Amniotic epithelial cell (primary cell): ENCODE measurements around the gene TRERF1.
A peak's percentile ranks its signal among the peaks of the same experiment; 100 is the strongest.

ENCODE experiments used
- DNase-seq: peaks from one replicate; pipeline ENCODE4 v3.0.0-alpha.2; 2010; ENCODE audit warnings: low read depth

TRERF1 gene

DNA sequence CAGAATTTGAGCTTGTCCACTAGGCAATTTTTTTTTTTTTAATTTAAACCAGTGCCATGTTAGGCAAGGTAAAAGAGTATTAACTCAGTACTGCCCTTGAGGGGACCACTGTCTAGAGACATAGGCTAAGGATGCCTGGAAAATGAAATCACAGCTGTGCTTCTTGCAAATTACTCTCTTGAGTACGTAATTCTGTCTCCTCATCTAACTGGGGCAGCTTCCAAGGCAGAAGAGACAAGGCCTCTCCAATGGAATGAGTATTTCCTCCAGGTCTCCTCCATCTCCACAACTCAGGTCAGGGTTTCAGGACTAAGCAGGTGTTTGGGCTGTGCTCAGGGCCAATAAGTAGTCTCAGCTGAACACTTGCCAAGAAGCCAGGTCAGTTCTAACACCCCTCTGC lies 200.2 kb downstream of the TRERF1 start:
- peak; percentile 8 for DNase-seq

DNA sequence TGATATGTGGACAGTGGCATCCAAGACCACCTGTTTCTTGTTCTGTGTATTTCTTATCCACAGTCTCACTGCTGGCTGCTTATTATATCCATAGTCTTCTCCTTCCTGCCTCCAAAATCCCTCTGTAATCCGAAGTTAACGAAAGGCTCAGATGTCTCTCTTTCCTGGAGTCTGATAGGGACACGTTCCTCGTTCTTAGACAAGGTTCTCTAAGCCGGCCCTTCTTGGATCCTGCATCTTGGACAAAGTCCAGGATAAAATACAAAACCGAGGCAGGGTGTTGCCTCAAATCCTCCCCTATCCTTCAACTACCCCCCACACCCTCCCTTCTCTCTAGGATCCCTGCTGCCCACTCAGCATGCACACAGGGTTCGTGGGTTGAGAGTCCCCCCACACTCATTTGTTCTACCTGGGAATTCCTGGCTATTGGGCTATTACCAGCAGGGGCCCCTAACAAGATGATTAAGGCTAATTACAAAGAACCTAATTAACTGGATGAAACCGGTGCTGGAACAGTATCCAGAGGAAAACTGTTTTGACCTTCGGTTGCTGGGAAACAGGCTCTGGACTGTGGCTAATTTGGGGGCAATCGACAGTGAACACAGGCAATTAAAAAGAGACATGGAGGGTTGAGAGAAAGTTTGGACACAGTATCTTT lies 201.3 kb downstream of the TRERF1 start:
- no peak for DNase-seq

DNA sequence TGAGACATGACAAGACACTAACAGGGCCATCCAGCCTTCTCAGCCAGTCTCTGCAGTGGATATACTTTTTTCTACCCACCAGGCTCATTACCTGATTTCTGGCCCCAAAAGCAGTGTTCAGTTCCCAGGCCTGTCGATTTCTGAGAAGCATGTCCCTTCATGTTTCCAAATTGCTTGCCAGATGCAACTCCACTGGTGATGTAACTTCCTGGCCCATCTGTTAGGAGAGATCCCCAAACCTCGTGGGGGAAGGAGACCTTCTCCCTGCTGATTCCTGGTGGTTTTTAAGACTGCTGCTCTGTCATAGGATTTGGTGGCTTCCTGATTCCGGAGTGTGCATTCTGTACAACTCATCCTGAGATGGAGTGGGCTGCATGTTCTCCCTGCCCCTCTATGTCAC lies 202.4 kb downstream of the TRERF1 start:
- no peak for DNase-seq

DNA sequence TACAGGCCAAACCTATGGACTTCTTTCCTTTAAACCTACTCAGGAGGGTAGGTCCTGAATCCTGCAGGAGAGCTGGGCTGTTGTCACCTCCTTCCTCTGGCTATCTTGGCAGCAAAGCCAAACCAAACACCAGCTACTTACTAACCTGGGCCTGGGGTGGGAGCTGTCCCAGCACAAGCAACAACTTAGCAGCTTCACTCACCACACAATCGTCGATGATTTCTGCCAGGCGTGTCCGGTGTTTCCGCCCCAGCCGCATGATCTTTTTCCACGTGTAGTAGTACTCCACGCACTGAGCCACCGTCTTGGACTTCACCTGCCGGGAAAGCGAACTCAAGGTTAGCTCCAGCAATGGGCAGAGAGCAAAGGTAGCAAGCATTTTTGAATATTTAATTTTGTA lies 208.7 kb downstream of the TRERF1 start:
- no peak for DNase-seq

DNA sequence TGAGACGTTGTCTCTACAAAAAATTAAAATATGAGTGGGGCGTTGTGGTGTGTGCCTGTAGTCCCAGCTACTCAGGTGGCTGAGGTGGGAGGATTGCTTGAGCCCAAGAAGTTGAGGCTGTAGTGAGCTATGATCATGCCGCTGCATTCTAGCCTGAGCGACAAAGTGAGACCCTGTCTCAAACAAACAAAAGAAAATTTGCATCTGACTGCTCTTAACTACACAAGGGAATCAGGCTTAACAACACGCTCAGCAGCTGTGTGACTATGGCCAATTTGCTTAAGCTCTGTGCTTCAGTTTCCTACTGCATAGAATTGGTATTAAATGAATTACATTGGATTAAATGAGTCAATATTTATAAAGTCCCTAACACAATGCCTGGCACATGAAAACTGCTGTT lies 209.8 kb downstream of the TRERF1 start:
- no peak for DNase-seq

DNA sequence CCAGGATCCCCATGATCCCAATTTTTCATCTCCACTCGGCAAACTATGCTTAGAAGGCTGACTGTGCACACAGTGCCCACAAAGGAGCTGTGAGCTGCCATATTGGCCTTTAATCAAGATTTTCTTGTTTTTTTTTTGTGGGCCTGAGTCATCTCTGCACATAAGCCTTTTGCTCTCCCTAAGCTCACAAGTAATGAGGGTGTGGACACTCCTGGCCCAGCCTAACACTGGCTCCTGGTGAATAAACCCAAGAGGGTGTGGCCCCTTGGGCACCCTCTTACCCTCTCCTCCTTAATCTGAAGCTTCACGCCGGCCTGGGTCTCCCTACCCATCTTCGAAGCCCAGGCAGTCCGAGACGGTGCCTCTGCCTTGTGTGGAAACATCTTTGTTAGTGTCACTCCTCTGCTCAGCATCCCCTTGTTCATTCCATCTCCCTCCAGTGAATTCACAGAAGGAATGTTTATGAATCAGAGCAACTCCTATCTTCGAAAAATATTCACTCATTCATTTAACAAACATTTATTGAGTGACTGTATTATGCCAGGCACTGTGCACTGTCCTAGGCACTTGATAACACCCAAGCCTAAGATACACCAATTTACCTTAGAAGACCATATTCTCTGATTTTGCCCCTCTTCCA lies 211.9 kb downstream of the TRERF1 start:
- DNase-seq: peak; percentile 48

DNA sequence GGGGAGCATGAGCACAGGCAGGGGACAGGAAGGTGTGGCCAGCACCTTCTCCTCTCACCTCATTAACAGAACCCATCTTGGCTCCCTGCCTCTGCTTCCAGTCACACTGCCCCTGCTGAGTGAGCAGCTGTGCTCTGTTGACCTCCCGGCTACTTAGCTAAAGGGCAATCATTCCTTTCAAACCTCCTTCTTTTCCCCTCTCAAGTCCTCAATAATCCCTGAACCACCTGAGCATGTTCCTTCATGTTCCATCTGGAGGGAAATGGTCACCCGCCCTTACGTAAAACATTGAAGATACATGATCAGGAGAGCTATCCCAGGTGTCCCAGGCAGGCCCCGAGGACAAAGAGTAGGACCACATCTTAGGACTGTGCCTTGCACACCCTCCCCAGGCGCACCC lies 212.4 kb downstream of the TRERF1 start:
- no peak for DNase-seq

DNA sequence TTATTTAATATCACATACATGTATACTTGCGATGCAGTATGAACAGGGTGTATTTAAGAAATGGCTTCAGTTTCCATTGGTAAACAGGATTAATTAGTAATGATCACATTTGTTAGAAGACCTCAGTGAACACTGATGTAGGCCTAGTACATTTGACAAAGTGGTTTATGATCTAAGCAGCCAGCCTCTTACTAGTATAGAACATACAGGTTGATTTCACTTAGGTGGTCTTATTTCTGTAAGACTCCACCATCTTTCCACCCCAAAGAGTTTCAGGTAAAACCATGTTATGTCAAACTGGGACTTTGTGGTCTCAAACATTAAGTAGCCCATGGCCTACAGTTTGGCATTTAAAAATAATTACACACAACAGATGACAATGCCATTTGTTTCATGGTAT lies 213.9 kb downstream of the TRERF1 start:
- DNase-seq: no peak

DNA sequence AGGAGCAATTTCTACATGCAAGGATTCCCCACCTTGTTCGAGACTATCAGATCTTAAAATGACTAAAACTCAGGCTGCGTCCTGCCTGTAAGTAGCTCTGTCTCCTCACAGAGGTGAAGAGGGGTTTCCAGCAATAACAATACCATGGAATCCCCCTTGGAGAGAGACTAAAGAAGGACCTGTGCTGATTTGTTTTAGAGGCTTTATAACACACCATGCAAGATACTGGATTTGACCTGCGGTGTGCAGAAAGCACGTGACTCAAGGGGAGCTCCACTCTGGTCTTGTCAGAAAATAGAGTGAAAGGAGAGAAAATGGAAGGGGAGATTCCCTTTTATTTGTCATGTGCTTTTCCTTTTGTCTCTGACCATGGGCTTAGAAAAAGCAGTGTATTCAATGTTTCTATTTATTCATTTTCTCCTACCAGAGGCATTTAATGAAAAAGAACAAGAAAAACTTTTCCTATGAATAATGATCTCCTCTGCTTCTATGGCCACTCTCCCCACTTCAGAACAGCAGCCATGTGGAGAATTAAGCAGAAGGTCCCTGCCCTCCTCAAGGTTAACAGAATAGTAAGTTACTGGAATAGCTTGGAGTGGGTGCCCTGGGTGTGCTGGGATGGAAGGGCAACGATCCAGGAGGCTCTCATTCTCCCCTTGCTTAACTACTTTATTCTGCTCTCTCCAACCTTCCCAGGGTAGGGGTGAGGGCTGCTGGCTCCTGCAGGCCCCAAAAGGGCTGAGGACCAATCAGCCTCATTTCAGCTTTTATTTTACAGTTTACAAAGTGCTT lies 214.8 kb downstream of the TRERF1 start:
- DNase-seq: no peak

DNA sequence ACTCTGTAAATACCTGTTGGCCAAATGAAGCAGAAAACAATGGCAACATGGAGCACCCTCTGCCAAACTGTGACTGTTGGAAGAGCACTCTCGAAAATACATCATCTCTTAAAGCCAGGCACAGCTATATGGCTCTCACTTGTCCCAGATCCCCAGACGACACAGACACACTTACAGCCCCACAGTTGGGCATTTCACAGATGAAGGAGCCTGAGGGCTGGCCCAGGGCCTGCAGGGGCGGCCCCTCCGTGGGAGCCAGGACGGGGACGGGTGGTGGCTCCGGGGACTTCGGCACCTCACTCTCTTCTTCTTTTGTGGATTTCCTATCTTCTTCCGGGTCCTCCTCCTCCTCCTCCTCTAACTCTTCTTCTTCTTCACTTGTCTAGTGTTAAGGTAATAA lies 215.7 kb downstream of the TRERF1 start:
- DNase-seq: no peak

DNA sequence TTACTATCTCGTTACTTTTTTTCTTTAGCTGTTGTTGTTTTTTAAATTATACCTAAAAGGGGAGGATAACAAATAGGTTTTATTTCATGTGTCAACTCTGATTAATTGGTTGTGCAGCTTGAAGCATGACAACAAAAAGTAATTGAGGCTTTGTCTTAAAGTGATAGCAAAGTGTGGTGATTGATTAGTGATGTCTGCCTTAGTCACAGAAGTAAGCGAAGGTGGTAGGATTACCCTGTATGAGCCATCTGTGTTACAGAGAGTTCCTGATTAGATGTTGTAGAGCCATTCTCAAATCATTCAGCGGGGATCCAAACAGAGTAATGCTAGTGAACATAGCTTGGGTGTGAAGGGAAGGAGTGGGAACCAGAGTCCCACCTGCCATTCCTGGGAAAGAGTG lies 219.7 kb downstream of the TRERF1 start:
- no peak for DNase-seq

DNA sequence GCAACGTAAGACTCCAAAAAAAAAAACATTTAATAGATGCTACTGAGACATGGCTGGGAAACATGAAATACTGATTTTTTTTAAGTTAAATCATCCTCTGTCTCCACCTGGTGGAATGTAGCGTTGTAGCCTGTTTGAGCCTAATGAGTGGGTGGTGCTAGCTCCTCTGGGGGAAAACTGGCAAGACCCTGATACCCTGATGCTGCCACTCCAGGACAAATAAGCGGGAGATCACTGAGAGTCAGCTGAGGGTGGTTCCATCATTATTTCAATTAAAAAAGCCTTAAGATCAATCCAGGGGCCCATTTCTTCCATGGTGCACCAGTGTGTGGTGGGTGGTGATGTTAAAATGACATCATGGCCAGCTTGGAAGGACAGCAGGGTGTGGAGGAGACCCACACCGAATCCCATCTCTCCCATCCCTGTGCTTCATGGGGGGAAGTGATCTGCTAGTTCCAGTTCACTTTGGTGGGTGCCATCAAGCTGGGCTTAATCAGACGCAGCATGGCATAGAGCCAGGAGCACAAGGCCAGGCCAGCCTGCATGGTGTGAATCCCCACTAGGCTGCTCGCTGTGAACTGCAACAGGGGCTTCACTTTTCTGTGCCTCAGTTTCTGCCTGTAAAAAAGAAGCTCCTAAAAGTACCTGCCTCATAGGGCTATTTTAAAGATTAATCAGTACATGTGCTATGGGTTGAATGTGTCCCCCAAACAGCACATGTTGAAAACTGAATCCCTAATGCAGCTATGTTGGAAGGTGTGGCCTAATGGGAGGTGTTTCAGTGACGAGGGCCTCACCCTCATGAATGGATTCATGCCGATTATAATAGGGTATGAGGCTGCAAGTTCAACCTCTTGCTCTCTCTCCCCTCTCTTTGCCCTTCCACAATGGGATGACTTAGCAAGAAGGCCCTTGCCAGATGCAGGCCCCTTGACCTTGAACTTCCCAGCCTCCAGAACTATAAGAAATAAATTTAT lies 221.1 kb downstream of the TRERF1 start:
- peak; percentile 26 for DNase-seq

DNA sequence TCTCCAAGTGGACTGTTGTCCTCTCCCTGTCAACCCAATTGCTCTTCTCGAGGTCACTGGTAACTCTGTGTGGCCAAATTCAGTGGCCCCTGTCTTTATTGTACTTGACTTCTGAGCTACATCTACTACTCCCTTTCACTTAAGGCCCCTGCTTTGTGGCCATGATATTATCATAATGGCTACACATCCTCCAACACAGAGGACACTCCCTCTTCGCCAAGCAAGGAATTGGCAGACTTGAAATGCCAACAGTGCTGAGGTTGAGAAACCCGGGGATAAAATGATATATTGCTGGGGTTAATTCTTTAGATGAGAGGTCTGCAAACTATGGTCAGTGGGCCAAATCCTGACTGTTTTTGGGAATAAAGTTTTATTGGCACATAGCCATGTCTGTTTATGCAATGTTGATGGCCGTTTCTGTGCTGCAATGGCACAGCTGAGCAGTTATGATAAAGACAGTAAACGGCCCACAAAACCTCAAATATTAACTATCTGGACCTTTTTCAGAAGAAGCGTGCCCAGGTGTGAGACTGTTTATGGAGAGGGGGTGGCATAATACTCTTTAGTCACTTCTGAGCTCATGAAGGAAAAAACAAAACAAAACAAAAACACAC lies 222.1 kb downstream of the TRERF1 start:
- no peak for DNase-seq

DNA sequence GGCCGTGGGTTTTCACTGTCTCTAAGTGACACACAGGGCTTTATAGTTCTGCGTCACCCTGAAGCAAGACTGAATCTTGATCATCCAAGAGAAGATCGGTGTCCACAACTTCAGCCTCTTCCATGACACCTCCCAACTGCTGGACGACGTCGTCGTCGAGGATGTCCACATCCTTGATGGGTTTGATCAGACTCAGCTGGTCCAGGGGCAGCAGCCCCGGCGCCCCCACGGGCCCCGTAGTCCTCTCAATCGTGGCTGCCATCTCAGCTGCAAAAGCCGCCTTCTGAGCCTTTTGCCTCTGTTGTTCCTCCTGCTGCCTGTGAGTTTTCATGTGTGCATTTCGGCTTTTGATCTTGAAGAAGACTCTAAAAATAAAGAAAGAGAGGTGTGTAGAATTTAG lies 223.4 kb downstream of the TRERF1 start:
- no peak for DNase-seq

DNA sequence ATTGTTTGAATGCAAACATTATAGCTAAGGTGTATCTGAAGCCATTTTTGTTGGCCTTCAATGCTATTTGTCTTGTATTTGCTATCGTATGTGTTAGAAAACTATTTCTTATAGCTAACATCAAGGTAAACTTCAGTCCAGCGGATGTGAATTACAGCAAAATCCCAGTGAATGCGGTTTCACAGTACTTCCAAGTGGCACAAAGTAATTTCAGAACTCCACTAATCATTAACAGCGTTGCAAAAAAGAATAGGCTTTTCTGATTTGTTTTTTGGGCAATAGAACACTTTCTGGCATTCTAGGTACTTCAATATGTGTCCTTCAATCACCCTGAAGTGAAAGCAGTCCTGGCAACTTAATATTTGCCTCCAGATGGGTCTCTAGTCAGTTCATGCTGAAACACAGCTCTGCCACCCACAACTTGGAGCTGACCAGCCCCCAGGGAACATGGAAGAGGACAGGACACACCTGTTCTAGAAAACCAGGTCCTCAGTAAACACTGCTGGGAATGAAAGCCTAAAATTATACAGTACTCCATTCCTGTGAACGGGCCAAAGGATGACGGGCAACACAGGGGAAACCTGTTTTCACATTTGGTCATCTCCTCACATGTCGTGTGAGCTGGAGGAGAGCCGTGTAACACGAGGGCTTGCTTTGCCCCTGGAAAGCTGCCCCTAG lies 224.4 kb downstream of the TRERF1 start:
- no peak for DNase-seq

DNA sequence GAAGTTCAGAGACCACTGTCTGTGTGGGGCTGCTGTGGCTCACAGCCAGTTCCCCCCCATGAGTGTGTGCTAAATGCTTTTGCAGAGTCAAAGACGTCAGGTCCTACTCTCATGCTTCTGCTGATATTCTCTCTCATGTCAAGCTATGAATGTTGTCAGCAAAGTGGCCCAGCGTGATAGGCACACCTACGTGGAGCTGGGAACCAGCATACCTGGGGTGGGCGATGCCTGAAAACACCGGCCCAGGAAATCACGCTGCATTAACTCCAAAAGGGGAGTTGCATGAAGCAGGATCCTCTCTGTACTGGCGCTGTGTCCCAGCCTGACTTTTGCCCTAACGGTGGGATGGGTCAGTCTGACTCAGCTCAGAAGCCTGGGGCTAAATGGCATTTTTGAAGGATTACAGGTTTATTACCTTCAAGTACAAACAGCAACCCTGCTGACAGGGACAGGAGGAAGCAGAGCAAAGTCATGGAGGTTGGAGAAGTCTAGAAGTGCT lies 225.0 kb downstream of the TRERF1 start:
- peak; percentile 47 for DNase-seq

DNA sequence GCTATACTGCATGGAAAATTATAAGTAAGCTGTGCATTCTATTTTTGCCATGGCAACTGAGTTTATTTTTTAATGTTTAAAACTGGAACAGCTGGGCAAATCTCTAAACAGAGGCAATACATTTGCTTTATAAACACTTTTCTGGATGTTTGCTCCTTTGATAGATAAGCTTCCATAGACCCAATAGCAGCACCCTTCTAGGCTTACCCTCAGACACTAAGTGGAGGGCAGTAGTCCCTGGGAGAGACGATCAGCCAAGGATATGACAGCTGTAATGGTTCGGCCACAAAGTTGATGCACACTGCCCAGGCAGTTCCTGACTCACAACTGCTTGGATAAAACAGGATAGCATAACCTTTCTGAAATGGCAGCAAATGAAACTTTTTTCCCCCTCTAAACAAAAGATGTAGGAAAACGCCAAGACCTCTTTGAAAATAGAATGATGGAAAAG lies 225.5 kb downstream of the TRERF1 start:
- DNase-seq: peak; percentile 41

DNA sequence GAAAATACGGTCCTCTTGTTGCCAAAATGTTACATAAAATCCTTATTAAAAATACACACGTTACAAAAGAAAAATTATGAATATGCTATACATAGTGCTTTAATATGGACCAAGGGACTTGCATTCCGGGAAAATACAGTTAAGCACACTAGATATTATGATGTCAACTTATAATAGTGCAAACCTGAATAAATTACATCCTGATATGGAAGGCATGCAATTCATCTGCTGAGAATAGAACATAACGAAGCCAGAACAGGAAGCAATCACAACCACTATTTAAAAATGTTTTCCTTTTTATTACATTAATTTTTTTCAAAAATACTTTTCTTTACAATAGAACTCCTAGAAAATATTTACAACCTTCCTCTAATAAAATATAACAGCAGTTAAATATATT lies 226.3 kb downstream of the TRERF1 start:
- no peak for DNase-seq

DNA sequence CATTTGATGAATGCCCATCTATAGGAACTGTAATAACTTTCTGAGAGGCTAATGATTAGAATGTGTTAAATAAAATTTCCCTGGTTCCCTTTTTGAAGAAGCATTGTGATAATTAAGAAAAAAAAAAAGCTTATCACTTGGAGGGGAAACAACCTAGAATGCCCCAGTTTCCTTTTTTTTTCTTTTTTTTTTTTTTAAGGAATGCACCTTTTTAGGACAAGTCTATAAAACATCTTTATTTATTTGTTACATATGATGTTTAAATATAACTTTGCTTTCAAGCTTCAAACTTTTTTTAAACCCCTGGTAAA lies 226.7 kb downstream of the TRERF1 start:
- DNase-seq: no peak

DNA sequence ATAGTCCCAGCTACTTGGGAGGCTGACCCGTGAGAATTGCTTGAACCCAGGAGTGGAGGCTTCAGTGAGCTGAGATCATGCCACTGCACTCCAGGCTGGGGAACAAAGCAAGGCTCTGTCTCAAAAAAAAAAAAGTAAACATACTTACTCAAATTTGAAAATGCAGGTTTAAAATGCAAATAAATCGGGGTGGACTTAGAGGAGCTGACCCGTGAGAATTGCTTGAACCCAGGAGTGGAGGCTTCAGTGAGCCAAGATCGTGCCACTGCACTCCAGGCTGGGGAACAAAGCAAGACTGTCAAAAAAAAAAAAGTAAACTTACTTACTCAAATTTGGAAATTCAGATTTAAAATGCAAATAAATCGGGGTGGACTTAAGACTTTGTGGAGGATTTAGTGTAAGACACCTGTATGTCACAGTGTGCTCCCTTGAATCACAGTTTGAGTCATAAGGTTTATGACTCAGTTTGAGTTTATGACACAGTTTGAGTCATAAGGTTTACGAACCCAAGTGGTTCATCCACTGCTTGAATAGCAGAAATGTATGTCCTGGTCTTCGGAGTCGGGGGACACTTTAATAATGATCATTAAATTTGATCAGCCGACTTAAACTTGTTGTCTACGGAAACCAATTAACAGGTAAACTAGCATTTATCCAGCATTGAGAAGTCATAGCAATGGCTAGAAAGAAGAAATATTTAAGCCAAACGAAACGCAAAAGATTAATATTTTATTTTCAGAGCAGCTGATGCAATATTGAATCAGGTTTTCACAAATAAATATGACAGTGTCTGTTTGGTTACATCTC lies 227.3 kb downstream of the TRERF1 start:
- DNase-seq: peak; percentile 84
